DND-41 (cell line): ENCODE measurements around the gene CPN1.

ENCODE experiments used
- CTCF ChIP-seq: IDR thresholded peaks from 2 replicates; pipeline ENCODE4 v1.5.1; 2012; ENCODE audit warnings: borderline replicate concordance, low read length, moderate library complexity, mild to moderate bottlenecking; ENCODE audit not compliant: poor library complexity, severe bottlenecking; ENCODE audit errors: extremely low read depth
- EZH2 ChIP-seq: IDR thresholded peaks from 3 replicates; pipeline ENCODE4 v1.6.1; 2012; ENCODE audit warnings: borderline replicate concordance, low read depth, mild to moderate bottlenecking, moderate library complexity, low read length, inconsistent platforms; ENCODE audit not compliant: severe bottlenecking

GRCh38 chr10:100033766-100034418, 47.8 kb downstream of the CPN1 start:
- TF ChIP-seq CTCF (no peak), EZH2 (no peak)
